ENCODE data around the gene POLR2H.
"Not testable (repeated sequence)": the region's sequence is repeated elsewhere in the genome, so short reads cannot be mapped to it uniquely, and the experiment has no call there.

Gene POLR2H

DNA sequence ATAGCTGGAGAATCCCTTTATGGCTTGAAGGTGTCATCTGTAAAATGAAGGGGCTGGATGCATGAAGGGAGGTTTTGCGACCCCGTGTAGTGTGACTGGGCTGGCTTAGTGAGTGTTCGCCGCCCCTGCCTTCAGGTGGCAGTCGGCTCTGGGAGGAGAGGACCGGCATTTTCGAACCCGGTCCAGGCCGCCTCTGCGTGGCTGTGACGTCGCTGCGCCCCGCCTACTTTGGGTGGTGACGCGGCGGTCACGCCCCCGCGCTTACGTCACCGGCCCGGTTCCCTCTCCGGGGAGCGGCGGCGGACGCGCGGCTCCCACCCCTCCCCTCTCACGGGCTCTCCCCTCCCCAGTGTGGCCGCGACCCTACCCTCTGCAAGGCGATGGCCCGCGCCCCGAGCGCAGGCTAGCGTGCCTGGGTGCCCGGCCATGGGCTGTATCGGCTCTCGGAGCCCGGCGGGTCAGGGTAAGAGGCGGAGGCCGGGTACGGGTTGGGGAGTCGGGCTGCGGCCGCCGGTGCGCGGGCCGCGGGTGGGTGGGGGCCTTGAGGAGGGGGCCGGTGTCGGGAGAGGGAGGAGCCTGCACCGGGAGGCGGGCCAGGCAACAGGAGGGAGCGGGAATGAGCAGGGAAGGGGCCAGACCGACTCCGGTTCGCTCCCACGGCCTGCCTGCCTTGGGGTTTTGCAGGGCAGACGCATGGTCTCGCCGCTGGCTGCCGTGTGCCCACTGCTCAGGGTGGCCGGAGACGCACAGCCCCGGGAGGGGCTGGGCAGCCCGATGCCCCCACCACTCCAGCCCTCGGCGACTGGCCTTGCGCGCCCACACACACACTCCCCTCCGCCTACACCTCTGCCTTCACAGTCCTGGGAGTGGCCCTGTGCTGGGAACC lies 25.6 kb upstream of the POLR2H start:
- peak in 1 of 2 experiments; percentile 48 for DNase-seq (ENCODE audit: low read depth in 2 of 2)

DNA sequence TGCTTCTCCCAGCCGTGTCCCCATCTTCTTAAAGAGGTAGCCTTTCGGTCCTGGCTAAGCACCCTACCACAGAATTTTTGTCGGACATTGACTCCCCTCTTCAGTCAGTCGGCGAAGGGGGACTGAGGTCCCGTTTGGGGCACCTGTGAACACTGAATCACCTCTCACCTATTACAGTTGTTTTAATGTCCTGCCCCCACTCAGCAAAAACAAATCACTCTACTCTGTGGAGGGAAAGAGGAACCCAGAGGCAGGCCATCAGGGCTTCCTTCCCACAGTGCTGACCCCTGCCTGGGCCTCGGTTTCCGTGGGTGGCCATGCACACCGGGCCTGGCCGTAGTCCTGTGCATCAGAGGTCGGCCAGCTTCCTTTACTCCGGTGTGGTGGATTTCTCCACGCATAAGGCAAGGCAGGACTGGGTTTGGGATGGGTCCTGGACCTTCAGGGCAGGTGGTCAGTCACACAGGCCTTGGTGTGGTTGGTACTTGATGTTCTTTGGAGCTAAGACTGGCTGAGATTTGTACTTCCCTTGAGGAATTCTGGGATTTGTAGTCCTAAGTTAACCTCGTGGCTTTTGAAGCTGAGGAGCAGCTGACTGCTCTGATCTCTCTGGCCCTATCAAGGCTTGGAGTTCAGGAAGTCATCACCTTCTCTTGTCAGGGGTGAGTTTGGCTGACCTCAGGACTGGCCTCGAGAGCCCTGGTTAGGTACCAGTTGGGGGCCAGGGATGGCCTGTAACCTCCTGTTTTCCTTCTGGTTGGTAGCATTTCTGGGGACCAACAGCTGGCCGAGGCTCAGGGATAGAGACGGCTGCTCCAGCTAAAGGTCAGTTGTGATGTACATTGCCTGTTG lies 24.7 kb upstream of the POLR2H start:
- DNase-seq (ENCODE audit: low read depth in 2 of 2) = no peak

DNA sequence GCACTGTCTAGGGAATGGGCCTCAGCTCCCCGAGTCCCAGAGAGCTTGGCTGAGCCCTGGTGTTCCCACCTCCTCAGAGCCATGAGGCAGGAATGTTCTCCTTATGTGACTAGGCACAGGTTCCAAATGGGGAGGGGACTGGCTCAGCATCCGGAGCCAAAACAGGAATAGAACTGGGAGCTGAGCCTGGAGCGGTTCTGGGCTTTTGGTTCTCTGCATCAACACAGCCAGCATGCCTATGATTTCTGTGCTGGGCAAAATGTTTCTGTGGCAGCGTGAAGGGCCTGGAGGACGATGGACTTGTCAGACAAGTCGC lies 24.2 kb upstream of the POLR2H start, which contains the start of gene FAM131A:
Gene FAM131A, plus strand, starts transcription at position 202 of the 316 bp plus-strand sequence. Its CDS starts 31 bp downstream, at position 233.
- no peak for DNase-seq (ENCODE audit: low read depth in 2 of 2)

DNA sequence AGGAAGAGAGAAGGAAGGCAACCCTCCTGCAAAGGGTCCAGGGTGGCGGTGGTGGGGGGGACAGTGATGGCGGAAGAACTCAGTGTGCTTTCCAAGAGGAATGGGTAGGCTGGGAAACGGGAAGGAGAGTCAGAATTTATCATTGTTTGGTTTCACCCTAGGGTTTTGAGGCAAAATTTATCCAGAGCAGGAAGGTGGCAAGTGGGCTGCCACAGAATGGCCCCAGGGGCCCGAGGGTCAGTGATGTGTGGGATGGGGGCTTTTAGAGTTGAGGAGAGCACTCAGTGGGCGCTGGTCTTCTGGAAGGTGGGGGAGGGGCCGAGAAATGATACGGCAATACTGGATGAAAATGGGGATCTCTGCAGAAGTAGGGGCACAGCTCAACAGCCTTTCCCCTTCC lies 23.5 kb upstream of the POLR2H start:
- no peak for DNase-seq (ENCODE audit: low read depth in 2 of 2)

DNA sequence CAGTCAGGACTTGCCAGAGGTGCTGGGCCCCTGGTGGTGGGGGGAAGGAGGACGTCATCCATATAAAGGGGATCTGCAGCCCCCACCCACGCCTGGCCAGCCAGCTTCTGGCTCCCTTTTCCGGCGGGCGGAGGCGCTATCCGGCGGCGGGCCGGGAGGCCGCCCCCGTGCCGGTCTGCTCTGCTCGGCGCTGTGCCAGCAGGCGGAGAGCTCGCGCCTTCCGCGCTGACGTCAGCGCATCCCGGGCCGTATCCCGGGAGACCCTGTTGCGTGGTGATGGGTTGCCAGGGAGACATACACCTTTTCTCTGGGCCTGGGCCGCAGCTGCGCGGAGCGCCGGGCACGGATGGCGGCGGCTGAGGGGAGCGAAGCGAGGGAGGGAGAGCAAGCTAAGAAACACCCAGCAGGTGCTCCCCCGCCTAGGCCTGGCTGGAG lies 23.0 kb upstream of the POLR2H start:
- DNase-seq (ENCODE audit: low read depth in 2 of 2) = peak; percentile 54 to 60

DNA sequence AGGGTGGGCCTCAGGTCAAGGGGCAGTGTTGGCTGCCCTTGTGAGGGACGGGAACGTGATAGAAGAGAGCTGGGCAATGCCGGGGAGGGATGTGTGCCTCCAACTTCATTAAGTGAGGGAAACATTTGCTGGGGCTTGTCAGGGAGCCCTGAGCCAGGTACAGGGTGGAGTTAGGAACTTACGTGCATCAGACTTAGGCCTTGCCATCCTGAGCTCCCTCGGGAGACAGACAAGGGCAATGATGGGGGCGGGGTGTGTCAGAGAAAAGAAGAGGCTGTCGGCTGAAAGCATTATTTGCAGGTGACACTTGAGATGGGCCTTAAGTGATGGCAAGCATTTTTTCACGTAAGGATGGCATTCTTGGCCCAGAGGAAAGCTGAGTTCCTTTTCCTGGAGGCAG lies 22.5 kb upstream of the POLR2H start:
- DNase-seq (ENCODE audit: low read depth in 2 of 2) = no peak

DNA sequence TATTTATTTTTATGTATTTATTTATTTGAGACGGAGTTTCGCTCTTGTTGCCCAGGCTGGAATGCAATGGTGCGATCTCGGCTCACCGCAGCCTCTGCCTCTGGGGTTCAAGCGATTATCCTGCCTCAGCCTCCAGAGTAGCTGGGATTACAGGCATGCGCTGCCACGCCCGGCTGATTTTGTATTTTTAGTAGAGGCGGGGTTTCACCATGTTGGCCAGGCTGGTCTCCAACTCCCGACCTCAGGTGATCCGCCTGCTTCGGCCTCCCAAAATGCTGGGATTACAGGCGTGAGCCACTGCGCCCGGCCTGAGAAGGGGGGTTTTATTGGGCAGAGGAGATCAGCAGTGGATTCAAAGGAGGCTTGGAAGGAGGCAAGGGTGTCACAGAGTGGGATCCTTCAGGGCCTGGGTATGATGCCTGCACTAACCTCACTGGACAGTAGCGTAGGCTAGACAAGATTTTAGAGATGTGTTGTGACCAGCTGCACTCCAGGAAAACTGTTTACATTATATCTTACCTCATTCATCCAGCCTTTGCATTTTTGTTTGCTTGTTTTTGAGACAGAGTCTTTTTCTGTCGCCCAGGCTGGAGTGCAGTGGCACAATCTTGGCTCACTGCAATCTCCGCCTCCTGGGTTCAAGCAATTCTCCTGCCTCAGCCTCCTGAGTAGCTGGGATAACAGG lies 21.9 kb upstream of the POLR2H start:
- DNase-seq (ENCODE audit: low read depth in 2 of 2) = not testable (repeated sequence)

DNA sequence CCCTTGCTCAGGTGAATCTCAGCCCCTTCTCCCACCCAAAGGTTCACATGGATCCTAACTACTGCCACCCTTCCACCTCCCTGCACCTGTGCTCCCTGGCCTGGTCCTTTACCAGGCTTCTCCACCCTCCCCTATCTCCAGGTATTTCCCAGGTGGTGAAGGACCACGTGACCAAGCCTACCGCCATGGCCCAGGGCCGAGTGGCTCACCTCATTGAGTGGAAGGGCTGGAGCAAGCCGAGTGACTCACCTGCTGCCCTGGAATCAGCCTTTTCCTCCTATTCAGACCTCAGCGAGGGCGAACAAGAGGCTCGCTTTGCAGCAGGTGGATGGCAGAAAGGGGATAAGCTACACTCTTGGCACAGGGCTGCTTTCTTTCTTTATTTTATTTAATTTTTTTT lies 19.6 kb upstream of the POLR2H start:
- no peak for DNase-seq (ENCODE audit: low read depth in 2 of 2)

DNA sequence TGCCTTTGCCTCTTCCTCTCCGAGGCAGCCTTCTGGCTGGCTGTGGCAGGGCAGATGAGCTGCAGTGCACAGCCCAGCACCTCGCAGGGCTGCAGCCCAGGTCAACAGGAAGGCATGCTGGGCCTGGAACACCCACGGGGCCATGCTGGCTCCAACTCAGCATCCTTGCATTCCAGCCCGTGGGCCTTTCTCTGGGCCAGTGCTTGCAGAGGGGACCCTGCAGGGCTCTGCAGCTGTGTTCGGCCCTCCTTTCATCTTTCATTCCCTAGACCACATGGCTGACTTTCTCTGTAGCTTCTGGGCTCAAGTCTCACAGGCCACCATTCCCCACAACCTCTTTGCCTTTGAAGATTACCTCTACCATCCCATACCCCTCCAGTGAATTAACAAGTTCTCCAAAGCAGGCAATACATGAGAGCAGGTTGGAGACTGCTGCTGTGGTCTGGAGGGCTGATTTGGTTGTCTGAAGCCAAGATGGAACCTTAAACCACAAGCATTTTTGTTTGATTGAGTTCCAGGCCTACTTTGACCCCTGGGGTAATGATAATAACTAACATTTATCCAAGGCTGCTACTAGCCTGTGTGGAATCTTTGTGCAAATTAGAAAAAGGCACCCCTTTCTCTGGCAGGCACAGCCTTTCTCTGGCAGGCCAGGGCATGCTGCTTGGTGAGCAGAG lies 18.2 kb upstream of the POLR2H start:
- no peak for DNase-seq (ENCODE audit: low read depth in 2 of 2)

DNA sequence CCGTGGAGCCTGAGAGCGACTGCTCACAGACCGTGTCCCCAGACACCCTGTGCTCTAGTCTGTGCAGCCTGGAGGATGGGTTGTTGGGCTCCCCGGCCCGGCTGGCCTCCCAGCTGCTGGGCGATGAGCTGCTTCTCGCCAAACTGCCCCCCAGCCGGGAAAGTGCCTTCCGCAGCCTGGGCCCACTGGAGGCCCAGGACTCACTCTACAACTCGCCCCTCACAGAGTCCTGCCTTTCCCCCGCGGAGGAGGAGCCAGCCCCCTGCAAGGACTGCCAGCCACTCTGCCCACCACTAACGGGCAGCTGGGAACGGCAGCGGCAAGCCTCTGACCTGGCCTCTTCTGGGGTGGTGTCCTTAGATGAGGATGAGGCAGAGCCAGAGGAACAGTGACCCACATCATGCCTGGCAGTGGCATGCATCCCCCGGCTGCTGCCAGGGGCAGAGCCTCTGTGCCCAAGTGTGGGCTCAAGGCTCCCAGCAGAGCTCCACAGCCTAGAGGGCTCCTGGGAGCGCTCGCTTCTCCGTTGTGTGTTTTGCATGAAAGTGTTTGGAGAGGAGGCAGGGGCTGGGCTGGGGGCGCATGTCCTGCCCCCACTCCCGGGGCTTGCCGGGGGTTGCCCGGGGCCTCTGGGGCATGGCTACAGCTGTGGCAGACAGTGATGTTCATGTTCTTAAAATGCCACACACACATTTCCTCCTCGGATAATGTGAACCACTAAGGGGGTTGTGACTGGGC lies 16.8 kb upstream of the POLR2H start:
- DNase-seq (ENCODE audit: low read depth in 2 of 2) = no peak

DNA sequence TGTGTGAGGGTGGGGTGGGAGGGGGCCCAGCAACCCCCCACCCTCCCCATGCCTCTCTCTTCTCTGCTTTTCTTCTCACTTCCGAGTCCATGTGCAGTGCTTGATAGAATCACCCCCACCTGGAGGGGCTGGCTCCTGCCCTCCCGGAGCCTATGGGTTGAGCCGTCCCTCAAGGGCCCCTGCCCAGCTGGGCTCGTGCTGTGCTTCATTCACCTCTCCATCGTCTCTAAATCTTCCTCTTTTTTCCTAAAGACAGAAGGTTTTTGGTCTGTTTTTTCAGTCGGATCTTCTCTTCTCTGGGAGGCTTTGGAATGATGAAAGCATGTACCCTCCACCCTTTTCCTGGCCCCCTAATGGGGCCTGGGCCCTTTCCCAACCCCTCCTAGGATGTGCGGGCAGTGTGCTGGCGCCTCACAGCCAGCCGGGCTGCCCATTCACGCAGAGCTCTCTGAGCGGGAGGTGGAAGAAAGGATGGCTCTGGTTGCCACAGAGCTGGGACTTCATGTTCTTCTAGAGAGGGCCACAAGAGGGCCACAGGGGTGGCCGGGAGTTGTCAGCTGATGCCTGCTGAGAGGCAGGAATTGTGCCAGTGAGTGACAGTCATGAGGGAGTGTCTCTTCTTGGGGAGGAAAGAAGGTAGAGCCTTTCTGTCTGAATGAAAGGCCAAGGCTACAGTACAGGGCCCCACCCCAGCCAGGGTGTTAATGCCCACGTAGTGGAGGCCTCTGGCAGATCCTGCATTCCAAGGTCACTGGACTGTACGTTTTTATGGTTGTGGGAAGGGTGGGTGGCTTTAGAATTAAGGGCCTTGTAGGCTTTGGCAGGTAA lies 16.0 kb upstream of the POLR2H start:
- no peak for DNase-seq (ENCODE audit: low read depth in 2 of 2)

DNA sequence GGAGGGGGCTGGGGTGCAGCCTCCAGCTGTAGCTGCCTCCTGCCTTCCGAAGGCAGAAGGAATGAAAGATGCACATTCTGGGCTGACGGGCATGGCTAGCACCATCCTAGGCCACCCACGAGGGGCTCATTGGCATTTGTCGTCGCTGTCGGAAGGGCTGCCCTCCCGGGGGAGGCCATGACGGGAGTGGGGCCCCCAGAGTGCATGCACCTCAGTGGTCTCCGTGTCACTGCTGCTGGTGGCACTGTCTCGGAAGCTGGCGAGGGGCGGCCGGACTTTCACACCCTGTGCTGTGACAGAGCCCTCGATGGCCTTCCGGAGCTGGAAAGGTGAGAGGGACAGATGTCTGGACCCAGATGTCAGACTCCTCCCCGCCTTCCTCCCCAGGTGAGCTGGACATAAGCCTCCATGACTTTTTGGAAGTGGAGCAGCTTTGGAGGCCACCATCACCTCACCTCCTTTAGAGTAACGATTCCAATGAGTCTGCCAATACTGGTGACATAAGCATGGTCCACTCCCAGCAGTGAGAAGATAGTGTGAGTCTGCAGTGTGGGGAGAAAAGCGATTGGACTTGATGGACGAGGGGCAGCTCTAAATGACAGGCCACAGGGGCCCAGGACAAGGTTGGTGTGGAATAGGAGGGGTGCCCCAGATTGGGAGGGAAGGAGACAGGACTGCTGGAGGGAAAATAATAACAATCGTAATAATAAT lies 14.9 kb upstream of the POLR2H start:
- no peak for DNase-seq (ENCODE audit: low read depth in 2 of 2)

DNA sequence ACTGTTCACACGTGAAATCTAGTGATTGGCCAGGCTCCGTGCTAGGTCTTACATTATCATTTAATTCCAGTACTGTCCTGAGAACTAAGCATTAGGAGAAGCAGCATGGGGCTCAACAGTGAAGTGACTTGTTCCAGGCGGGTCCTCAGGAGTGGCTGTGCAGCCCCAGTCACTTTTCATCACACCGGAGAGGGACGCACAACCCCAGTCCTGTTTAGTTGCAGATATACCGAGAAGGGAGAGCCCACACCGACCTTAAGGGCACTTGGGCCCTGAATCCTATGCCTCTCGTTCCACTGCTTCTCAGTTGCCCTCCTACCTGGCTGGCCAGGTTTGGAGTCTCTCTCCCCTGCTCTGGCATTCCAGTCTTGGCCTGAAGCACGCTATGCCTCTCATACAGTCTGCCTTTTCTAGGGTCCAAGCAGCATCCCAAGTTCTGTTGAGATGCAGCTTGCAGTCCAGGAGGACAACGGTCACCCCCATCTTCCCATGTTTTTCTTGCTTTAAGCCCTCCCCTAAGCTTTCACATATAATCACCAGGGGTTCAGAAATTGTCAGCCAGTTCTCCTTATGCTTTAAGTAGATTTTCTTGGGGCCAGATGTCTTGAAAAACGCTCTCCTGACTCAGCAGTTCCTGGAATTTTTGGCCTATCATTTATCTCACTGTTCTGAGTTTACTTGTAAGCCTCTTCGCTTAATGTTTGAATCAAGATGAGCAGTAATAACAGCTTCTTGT lies 14.0 kb upstream of the POLR2H start:
- no peak for DNase-seq (ENCODE audit: low read depth in 2 of 2)

DNA sequence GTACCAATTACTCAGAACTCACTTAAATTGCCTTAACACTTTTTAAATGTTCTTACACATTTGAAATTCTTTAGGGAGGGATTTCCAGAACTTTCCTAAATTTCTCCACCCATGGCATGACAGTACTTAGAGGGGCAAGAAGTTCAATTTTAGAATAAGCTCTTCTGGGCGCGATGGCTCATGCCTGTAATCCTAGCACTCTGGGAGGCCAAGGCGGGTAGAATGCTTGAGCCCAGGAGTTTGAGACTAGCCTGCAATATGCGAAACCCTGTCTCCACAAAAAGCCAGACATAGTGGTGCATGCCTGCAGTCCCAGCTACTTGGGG lies 13.5 kb upstream of the POLR2H start:
- DNase-seq (ENCODE audit: low read depth in 2 of 2) = no peak

DNA sequence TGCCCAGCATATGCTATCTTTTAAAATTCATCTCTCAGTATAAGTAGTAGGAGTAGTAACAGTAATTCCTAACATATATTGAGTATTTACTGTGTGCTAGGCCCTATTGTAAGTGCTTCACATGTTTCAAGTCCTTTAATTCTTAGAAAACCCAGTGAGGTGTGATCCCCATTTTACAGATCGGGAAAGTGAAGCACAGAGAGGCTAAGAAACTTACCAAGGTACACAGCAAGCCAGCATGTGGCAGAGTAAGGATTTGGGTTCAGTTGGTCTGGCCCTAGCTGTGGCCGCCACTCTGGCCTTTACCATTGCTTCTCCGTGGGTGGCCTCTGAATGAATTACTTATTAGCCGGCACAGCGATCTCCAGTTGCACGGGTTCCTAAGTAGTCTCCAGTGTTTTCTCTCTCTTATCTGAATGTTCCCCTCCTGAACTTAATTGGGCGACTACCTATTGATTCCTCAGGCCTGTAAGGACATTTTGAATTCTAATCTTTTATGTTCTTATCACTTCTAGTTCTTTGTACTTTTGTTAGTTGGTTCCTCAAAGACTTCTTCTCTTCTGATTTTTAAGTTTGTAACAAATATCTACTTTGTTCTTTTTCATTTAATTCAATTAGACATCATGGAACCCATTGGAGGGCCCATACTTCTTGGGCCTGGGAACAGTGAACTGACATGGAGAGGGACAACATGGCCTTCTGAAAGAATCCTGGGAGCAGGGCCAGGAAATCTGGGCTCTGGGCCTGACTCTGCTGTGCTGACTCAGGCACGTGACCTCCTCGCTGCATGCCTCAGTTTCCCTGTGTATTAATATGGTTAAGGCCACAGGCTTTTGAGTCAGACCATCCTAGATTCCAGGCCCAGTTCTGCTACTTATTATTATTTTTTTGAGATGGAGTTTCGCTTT lies 11.7 kb upstream of the POLR2H start:
- DNase-seq (ENCODE audit: low read depth in 2 of 2) = no peak

DNA sequence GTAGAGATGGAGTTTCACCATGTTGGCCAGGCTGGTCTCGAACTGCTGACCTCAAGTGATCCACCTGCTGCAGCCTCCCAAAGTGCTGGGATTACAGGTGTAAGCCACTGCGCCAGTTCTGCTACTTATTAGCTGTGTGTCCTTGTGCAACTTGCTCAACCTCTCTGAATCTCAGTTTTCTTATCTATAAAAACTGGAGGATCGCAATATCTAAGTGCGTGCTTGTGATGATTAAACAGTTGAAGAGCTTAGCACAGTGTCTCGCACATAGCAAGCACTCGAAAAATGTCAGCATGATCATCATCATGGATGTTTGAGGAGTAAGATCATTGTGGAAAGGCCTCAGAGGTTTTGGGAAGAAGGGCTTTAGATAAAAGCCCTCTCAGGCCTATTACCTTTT lies 10.9 kb upstream of the POLR2H start:
- no peak for DNase-seq (ENCODE audit: low read depth in 2 of 2)

DNA sequence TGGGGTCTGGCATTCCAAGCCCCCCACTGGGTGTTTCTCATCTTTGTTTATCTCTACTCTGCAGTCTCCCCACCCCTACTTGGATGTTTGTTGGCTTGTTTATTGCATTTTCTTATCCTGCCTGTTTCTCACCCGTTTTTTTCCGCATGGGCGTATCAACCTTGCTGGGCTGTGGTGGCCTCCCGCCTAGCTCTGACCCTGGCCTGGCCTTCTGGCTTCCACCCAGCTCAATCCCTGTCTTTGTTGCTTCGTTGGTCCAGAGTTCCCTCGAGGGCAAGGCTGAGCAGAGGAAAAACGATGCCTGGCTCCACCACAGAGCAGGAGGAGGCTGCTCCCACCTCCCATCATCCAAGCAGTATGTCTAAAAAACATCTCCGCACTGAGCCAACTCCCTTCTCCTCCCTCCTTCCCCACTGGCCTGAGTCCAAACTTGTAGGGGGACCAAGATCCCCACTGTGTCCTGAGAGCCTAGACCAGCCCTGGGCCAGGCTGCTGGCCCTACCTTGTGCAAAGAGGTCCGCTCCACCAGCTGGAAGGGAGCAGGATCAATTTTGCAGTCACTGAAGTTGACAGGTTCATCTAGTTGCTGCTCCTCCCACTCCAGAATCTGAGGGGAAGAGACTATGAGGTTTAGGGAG lies 9.9 kb upstream of the POLR2H start:
- DNase-seq (ENCODE audit: low read depth in 2 of 2) = no peak

All from fibroblast of skin of left quadriceps (primary cell).